GM19455 (cell line): ENCODE data around the gene OR6A2.

ENCODE experiments used
- ATAC-seq: cut with Tn5 transposase; IDR thresholded peaks from one replicate; pipeline ENCODE4 v1.9.1; 2021; ENCODE audit not compliant: unreplicated experiment

OR6A2 gene

DNA sequence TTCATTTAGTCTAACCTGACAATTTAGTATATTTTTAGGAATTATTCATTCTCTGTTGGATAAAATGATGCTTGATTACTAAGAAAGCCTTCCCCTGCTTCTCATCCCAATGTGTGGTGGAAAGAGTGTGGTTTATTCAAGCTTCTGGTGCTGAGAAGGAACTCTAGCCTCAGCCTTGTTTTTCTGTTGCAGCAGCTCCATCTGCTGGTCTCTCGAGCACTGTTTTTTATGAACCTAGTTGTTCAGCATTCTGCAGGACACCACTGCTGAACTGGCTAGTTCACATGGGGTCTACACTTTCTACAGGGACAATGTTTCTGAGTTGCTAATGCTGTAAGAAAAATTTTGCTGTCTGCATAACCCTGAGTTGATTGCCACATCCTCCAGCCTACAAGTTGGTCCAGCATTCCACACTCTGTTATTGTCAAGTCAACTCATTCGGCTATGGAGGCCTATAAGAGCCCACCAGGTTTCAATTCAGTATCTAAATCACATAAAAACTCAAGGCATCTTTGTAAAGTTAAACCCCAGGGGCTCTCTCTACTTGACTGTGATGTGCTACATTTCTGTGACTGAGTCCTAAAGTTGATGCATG lies 42.0 kb downstream of the OR6A2 start:
- ATAC-seq = peak; percentile 69

DNA sequence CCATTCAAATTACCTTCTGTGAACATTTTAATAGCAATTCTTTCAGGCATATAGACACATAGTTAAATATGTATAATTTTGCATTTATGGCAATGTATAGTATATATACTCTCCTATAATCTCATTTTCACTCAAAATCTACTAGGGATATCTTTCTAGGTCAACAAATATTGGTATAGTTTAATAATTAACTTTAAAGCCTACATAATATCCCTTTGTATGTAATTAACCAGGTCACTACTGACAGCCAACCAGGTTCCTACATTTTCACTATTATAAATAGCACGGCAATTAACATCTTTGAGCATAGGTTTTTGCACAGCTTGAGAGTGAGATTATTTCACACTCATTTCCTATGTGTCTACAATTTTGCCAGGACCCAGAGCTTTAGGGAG lies 43.5 kb downstream of the OR6A2 start:
- no peak for ATAC-seq

DNA sequence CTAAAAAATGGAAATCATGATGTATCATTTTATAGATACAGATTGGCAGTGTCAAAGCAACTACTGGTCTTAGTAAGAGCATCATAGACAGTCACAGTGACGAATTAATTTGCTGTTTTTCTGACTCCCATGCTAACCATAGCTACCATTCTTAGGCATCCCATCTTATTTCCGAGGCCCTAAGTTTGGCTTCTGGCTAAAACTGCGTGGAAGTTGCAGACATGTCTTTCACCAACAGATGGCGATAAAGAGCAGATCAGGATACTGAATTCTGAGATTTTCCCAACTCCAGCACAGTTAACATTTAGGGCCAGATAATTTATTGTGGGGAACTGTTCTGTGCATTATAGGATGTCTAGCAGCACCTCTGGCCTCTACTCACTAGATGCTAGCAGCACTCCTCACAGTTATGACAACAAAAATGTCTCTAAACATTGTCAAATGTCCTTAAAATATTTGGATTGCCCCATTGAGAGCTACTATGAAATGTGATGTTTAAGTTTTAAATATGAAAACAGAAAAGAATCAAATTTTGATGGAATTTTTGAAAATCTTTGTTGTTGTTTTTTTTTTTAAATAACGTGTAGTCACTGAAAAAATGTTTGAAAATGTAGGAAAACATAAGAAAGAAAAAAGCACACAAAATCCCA lies 44.1 kb downstream of the OR6A2 start:
- ATAC-seq = no peak

DNA sequence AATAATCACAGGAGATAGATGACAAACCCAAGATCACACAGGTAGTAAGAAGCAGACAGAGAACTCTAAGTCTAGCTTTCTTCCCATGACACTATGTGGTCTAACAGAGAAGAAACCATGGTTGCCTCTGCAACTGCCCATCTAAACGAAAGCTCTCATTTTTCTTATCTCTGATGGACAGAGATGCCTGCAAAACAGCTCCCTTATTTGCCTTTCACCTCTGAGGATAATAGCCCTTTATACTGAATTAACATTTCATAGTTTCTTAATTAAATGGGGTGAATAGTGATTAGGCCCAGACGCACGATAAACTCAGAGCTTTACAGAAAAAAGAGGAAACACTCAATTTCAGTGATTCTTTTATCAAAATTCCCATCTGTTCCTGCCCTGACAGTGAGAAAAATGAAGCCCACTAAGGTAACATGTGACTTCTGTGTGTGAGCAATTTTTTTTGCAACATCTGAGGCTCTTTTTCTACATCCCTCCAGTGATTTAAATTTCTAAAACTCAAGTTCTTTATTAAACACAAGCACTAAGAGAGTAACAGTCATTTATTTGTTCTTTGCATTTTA lies 52.3 kb downstream of the OR6A2 start:
- no peak for ATAC-seq

DNA sequence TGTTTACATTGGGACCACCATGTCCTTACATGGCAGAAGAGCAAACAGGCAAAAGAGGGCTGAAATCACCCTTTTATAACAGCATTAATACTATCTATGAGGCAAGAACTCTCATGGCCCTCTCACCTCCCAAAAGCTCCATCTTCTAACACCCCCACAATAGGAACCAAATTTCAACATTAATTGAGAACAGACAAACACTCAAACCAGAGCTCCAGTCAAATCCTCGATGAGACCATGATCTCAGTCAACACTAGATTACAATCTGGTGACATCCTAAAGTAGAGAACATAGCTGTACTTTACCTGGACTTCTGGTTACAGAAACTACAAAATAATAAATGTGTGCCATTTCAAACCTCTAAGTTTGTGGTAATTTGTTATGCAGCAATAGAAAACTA lies 52.9 kb downstream of the OR6A2 start:
- no peak for ATAC-seq

DNA sequence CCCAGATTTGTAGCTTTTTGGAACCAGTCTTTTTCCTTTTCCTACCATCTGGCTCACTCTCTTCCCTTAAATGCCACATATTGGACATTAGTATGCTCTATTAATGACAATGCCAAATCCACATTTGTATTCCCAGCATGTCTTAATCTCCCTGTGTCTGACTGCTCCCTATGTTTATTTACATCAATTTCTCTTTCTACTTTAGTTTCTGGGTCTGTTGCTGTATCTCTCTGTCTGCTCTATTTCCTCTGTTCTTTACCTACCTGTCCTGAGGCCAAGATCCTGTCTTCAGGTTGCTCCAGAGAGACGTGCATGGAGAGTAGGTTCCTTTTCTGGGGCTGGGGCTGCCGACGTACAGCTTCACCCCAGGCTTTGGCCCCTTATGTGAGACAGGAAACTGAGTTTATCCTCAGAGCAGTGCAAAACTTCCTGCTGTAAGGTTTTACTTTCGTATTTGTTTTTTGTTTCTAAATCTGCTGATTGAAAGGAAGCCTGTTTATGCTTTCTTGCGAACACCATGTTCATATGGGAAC lies 53.3 kb downstream of the OR6A2 start:
- ATAC-seq = peak; percentile 88

DNA sequence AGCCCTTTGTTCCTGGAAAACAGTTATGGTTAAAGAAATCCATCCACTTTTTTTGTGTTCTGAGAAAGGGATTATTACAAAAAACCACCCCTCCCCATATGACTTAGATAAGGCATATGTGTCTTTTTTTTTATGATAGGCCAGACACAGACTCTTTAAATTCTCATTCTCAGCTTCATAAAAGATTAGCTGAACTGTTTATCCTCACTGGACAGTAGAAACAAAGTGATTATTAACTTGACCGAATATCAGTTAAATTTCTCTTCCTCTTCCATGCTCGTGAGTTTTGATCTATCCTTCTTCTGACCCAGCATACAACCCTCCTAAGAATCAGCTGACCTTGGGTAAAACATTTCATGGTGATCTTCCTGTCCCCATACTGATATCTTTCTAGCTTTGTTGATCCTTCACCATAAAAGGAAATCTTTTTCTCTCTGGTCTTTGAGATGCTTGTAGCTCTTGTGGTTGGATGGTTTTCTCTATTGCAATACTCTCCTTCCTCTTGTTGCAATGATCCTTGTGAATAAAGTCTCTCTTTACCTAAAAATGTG lies 53.9 kb downstream of the OR6A2 start:
- peak; percentile 44 for ATAC-seq

DNA sequence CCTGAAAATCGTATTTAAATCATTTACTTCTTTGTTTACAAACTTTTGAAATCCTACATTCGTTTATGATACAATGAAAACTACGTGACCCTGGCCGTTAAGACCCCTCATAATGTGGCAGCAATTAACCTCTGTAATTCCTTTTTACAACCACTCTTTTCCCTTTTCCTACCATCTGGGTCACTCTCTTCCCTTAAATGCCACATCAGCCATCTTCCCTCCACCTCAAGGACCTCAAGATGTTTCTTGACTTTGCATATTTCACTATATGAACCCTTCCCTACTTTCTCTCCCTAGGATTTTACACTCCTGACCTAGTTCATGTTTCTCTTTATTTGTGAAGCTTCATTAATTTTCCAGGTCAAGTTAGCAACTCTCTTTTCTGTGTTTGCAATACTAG lies 54.5 kb downstream of the OR6A2 start:
- ATAC-seq = no peak

DNA sequence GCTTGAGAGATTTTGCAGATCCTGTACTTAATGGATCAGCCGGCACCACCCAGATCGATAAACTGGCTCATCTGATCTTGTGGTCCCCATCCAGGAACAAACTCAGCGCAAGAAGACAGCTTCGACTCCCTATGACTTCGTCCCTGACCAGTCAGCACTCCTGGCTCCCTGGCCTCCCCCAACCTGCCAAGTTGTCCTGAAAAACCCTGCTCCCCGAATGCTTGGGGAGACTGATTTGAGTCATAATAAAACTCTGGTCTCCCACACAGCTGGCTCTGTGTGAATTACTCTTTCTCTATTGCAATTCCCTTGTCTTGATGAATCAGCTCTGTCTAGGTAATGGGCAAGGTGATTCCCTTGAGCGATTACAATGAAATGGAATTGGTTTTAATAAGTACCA lies 57.2 kb downstream of the OR6A2 start:
- no peak for ATAC-seq
